ENCODE data around the gene TBC1D12.
"Not testable (repeated sequence)": the region's sequence is repeated elsewhere in the genome, so short reads cannot be mapped to it uniquely, and the experiment has no call there.

The TBC1D12 gene

DNA sequence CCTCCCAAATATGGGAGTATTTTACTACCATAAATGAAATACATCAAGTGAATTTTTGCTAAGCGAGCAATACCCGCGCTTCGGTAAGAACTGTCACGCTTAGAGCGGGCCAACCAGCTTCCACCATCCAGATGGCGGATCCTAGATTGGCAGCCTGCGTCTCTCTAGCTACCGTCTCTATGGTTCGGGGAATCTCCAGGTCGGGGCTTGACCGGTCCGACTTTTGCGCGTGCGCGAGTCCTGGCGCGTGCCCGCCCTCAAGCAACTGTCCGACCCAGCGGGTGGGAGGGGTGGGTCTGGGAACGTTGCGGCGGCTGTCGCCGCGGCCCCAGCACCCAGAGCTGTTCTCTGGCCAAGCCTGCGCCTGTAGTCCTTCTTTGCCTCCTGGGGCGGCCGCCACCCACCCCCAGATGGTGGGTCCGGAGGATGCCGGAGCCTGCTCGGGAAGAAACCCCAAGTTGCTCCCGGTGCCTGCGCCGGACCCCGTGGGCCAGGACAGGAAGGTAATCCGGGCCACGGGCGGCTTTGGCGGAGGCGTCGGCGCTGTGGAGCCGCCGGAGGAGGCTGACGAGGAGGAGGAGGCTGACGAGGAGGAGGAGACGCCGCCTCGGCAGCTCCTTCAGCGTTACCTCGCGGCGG, at the start of gene TBC1D12:
TSS of gene TBC1D12 (plus strand) at position 338 of the 639 bp plus-strand sequence. CDS start at position 411, 73 bp downstream.
- no peak for DNase-seq (ENCODE audit: low read depth in 2 of 2)

GRCh38 chr10:94353336-94353735, 49.0 kb upstream of the TBC1D12 start:
- DNase-seq (ENCODE audit: low read depth in 2 of 2): no peak

- no peak for DNase-seq (ENCODE audit: low read depth in 2 of 2)
These were observed 46.5 kb upstream of the TBC1D12 start for GRCh38 chr10:94355841-94356240.

DNA sequence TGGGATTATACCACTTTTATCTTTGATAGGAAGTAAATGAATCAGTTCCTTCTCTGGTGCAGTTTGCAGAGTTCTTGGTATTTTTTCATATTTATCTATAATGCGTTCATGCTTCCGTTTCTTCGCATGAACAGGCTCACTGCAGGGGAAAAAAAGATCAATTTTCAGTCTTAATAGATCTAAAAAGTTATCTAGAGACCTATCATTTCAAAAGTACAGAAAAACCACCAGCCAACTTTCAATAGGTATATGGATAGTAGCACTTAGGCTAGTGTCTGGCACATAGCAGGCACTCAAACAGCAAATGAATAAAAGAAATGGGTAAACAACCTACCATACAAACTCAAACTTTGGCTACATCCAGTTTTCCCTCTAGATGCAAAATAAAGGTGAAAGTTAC, 45.1 kb upstream of the TBC1D12 start:
- DNase-seq (ENCODE audit: low read depth in 2 of 2): no peak

- DNase-seq (ENCODE audit: low read depth in 2 of 2): no peak
These were observed 43.9 kb upstream of the TBC1D12 start for GRCh38 chr10:94358480-94358879.

- DNase-seq (ENCODE audit: low read depth in 2 of 2): no peak
These were observed 41.1 kb upstream of the TBC1D12 start for GRCh38 chr10:94361171-94361794.

DNA sequence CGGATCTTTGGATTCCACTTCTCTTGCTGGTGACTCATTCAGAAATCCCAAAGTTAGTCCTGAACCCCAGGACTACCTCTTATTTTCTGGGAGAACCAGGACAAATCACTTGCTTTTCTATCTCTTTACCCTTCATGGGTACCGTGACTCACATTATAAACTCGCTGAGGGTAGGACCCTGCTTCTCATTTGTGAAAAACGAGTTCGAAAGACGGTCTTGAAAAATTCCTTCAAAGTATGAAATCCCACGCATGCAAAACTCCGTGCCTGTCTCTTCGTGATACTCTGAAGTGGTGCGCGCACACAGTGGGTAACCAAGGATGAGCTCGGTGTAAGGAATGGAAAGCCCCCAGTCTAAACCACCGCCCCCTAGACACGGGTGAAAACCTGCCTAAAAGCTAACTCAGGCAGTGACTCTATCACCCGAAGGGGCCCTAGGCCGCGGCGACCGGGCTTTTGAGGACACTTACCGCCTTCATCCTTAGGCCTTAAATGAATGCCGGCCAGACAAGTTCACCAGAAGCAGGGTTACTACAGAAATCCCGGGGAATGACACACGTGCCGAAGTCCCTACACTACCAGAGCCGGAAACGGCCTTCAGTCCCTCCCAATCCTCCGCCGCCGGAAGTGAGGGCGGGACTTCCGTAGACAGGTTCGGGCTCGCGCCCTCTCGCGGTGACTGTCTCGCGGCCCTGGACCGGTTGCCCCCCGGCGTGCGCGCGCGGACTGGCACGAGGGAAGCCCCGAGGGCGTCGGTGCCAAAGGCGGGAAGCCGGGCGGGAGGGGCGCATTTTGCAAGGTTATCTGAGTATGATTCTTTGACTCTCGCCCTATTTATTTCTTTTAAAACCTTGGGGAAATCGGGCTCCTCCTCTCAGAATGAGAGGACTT, 39.7 kb upstream of the TBC1D12 start, which contains the start of gene NOC3L:
TSS of gene NOC3L (minus strand) at position 580 of the 891 bp plus-strand sequence. CDS start at position 479, 101 bp downstream.
- peak; percentile 89 to 95 for DNase-seq (ENCODE audit: low read depth in 2 of 2)

DNA sequence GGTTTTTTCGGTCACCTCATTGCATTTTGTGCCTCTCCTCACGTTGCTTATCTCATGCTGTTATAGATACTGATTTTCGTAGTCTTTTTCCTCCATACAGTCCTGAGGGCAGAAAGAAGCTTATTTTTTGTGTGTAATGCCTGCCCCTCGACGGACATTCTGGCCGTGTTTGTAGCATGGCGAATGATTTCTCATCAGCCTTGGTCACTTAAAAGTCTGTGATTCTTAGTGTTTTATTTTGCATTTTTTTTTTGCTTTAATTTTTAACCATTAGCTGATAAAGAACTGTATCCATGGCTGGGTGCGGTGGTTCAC, 39.1 kb upstream of the TBC1D12 start:
- no peak for DNase-seq (ENCODE audit: low read depth in 2 of 2)

GRCh38 chr10:94364482-94364881, 37.9 kb upstream of the TBC1D12 start:
- no peak for DNase-seq (ENCODE audit: low read depth in 2 of 2)

DNA sequence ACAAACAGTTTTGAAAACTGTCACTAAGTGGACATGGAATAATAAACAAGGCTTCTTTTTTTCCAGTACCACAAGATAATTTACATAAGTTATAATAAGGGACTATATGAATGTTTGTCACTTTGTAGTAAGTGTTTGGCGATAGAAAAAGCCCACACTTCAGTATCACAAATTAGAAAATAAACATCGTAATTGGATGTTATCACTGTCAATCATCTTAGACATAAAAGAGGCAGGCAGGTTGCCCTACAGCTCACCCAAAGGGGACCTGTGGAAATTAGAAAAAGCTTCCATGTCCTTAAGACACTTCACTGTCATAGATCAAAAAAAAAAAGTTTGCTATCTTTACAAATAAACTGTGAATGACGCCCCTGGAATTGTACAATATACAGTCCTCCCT, 36.0 kb upstream of the TBC1D12 start:
- DNase-seq (ENCODE audit: low read depth in 2 of 2): no peak

DNA sequence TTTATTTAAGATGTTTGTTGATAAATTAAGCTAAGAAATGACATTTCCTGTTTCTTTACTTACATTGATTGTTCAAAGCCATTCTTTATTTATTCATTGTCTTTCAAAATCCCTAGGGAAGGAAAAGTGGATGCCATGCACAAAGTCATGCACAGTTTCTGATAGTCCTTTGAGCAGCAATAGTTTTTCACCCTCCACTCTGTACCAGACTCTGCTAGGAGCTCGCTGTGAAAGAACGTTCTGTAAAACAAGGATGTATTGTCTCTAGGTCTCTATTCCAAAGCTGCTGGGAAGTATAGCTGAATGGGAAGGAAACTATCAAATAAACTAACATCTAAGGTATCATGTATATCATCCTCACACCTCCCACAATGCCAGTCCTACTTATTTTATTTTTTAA, 31.8 kb upstream of the TBC1D12 start:
- DNase-seq (ENCODE audit: low read depth in 2 of 2): no peak

DNA sequence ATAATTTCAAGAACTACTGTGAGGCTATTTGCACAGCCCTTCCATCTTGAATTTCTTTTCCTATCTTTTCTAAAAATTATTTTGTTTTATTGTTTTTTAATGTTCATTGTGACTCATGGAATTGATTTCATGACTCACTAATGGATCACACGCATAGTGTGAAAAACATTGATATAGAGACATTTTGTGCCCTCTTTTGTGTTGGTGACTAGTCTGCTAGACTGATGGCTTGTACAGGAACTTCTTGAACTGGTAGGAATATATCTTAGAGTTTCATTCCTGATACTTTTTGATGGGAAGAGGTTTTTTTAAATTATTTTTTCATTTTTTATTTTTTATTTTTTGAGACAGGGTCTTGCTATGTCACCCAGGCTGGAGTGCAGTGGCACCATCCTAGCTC, 27.0 kb upstream of the TBC1D12 start:
- DNase-seq (ENCODE audit: low read depth in 2 of 2): no peak

GRCh38 chr10:94376865-94377264, 25.5 kb upstream of the TBC1D12 start:
- DNase-seq (ENCODE audit: low read depth in 2 of 2): no peak

- no peak for DNase-seq (ENCODE audit: low read depth in 2 of 2)
These were observed 18.8 kb upstream of the TBC1D12 start for GRCh38 chr10:94383530-94383929.

- not testable (repeated sequence) for DNase-seq (ENCODE audit: low read depth in 2 of 2)
These were observed 16.6 kb upstream of the TBC1D12 start for GRCh38 chr10:94385733-94386132.

DNA sequence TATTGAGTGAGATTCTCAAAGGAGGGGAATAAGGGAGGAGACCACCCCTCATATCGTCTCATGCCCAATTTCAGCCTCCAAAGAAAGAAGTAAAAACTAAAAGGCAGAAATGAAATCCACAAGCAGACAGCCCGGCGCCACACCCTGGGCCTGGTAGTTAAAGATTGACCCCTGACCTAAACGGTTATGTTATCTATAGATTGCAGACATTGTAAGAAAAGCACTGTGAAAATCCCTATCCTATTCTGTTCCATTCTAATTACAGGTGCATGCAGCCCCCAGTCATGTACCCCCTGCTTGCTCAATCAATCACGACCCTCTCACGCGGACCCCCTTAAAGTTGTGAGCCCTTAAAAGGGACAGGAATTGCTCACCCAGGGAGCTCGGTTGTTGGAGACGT, 10.2 kb upstream of the TBC1D12 start:
- DNase-seq (ENCODE audit: low read depth in 2 of 2): not testable (repeated sequence)

- DNase-seq (ENCODE audit: low read depth in 2 of 2): no peak
These were observed 4.6 kb upstream of the TBC1D12 start for GRCh38 chr10:94397549-94398370.

GRCh38 chr10:94398762-94399161, 3.6 kb upstream of the TBC1D12 start:
- DNase-seq (ENCODE audit: low read depth in 2 of 2): no peak

GRCh38 chr10:94402843-94403379, 570 bp downstream of the TBC1D12 start:
- DNase-seq (ENCODE audit: low read depth in 2 of 2): no peak

DNA sequence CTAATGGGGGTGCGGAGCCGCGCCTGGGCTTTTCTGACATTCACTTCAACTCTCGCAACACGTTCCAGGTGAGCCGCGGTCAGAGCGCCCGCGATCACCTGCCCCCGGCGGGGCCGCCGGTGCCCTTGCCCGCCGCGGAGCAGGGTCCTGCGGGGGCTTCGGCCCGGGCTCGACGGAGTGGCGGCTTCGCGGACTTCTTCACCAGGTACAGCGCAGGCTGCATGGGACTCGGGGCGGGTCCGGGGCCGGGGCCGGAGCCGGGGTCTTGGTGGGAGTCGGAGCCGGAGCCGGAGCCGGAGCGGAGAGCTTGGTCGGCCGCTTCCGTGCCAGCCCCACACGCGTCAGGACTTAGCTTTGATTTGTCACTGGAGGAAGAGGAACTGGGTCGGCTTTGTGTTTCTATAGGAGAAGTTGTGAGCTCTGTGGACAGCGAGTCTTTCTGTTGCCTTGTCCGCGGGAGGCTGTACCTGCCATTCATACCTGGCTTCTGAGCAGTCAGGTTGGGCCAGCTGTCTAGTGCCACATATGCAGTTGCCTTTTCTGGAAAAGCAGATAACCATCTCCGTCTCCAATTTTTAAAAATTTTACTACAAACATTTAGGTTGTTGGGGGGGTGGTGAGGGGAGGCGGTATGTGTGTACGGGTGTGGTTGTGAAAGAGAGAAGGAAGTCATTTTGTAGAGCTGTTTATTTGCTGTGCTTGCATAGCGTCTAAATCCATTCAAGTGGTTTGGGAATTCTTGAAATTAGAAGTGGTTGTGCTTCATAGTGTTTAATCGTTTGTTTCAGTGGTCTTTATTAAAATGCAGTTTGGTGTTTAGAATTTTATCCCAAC, 1.3 kb downstream of the TBC1D12 start:
- no peak for DNase-seq (ENCODE audit: low read depth in 2 of 2)

DNA sequence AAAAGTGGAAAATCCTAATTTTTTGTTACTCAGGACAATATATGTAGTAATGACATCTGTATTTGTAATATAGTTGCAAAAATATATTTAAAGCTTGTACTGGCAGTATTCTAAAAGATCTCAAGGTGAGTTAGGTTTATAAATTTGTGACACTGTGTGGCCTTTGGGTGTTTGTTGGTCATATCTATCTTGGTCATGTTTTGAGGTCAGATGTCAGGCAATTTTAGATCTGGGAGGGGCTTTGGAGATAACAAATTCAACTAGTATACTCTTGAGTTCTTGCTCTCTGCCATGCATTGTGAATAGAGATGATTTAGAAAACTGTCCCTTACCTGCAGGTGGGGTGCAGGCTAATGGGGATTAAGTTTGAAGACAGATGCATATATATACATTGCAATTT, 3.1 kb downstream of the TBC1D12 start:
- no peak for DNase-seq (ENCODE audit: low read depth in 2 of 2)
